ENCODE measurements around the gene TGFB3.

Gene TGFB3

GRCh38 chr14:76019676-76020075 is 37.9 kb upstream of the TGFB3 start:
- H3K4me3 ChIP-seq (ENCODE audit: insufficient read depth, low read length, poor library complexity, severe bottlenecking), result no peak overlapping the region
- no peaks in the 10 kb centered on the region for H3F3A ChIP-seq (ENCODE audit: insufficient read depth)
- H4K20me1 ChIP-seq (ENCODE audit: low read depth, low read length), result no peaks in the 10 kb centered on the region
- TF ChIP-seq, protein P1, sequence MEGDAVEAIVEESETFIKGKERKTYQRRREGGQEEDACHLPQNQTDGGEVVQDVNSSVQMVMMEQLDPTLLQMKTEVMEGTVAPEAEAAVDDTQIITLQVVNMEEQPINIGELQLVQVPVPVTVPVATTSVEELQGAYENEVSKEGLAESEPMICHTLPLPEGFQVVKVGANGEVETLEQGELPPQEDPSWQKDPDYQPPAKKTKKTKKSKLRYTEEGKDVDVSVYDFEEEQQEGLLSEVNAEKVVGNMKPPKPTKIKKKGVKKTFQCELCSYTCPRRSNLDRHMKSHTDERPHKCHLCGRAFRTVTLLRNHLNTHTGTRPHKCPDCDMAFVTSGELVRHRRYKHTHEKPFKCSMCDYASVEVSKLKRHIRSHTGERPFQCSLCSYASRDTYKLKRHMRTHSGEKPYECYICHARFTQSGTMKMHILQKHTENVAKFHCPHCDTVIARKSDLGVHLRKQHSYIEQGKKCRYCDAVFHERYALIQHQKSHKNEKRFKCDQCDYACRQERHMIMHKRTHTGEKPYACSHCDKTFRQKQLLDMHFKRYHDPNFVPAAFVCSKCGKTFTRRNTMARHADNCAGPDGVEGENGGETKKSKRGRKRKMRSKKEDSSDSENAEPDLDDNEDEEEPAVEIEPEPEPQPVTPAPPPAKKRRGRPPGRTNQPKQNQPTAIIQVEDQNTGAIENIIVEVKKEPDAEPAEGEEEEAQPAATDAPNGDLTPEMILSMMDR (IDR thresholded peaks at IDR 0.05; ENCODE audit: insufficient read depth, low read length, poor library complexity, severe bottlenecking), result no peak
- no peak for TF ChIP-seq EZH2phosphoT487 (conservative IDR thresholded peaks at IDR 0.05; ENCODE audit: low read length)
- no peaks in the 10 kb centered on the region for H3K27me3 ChIP-seq (ENCODE audit: low read length)
- no peak overlapping the region for H3K4me2 ChIP-seq (ENCODE audit: low read depth, low read length, poor library complexity, severe bottlenecking)
- no peaks in the 10 kb centered on the region for H3K79me2 ChIP-seq (ENCODE audit: insufficient read depth, low read length)
- H3K9me3 ChIP-seq (ENCODE audit: insufficient read depth, low read length), result no peaks in the 10 kb centered on the region
- no peak overlapping the region for H3K9ac ChIP-seq (ENCODE audit: low read length)
- H3K36me3 ChIP-seq (ENCODE audit: low read length), result no peaks in the 10 kb centered on the region
- H2AFZ ChIP-seq (ENCODE audit: low read depth, low read length, severe bottlenecking), result no peak overlapping the region
- no peaks in the 10 kb centered on the region for H3K9me2 ChIP-seq (replicated peaks; ENCODE audit: insufficient read depth, low read length)
- no peak overlapping the region for H3K27ac ChIP-seq (ENCODE audit: low read depth, low read length)

DNA sequence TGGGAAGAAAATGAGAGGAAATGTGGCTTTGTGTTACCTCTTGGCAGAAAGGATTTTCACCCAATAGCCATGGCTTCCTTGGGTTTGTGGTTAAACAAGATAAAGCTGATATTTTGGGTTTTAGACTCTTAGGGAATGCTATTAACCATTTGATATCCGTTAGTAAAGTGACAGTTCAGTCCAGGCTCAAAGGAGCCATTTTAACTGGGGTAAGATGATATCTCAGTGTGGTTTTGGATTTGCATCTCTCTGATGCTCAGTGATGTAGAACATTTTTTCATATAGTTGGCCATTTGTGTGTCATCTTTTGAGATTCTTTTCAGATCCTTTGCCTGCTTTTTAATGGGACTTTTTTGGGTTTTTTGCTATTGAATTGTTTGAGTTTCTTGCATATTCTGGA is 33.9 kb upstream of the TGFB3 start:
- no peak overlapping the region for H2AFZ ChIP-seq (ENCODE audit: low read depth, low read length, severe bottlenecking)
- no peak for TF ChIP-seq EZH2phosphoT487 (conservative IDR thresholded peaks at IDR 0.05; ENCODE audit: low read length)
- TF ChIP-seq, protein P1 (IDR thresholded peaks at IDR 0.05; ENCODE audit: insufficient read depth, low read length, poor library complexity, severe bottlenecking), result no peak
- H3K9me2 ChIP-seq (replicated peaks; ENCODE audit: insufficient read depth, low read length), result no peaks in the 10 kb centered on the region
- no peak overlapping the region for H3K4me2 ChIP-seq (ENCODE audit: low read depth, low read length, poor library complexity, severe bottlenecking)
- no peaks in the 10 kb centered on the region for H3F3A ChIP-seq (ENCODE audit: insufficient read depth)
- no peaks in the 10 kb centered on the region for H3K36me3 ChIP-seq (ENCODE audit: low read length)
- no peaks in the 10 kb centered on the region for H3K79me2 ChIP-seq (ENCODE audit: insufficient read depth, low read length)
- H3K9me3 ChIP-seq (ENCODE audit: insufficient read depth, low read length), result no peaks in the 10 kb centered on the region
- no peak overlapping the region for H3K9ac ChIP-seq (ENCODE audit: low read length)
- no peak overlapping the region for H3K27ac ChIP-seq (ENCODE audit: low read depth, low read length)
- no peak overlapping the region for H3K4me3 ChIP-seq (ENCODE audit: insufficient read depth, low read length, poor library complexity, severe bottlenecking)
- no peaks in the 10 kb centered on the region for H3K27me3 ChIP-seq (ENCODE audit: low read length)
- no peaks in the 10 kb centered on the region for H4K20me1 ChIP-seq (ENCODE audit: low read depth, low read length)

DNA sequence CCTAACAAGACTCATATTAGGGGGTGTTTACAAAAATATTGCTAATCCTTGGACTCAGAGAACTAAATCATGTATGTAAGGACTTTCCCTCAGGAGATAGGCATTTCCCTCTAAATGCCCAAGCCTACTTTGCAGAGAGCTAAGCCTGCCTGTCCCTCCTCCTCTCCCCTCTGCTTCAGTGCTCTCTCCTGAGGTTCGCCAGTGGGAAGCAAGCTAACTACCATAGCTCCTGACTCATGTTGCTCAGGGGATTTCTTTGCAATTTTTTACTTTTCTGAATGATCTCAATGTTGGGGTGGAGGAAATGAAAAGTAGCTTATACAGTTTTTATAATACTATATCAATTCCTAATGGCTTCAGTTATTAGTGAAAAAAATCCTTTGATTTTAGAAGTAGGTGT is 33.4 kb upstream of the TGFB3 start:
- no peak overlapping the region for H3K4me2 ChIP-seq (ENCODE audit: low read depth, low read length, poor library complexity, severe bottlenecking)
- no peak overlapping the region for H3K9ac ChIP-seq (ENCODE audit: low read length)
- no peak overlapping the region for H2AFZ ChIP-seq (ENCODE audit: low read depth, low read length, severe bottlenecking)
- no peaks in the 10 kb centered on the region for H3K79me2 ChIP-seq (ENCODE audit: insufficient read depth, low read length)
- H3K9me3 ChIP-seq (ENCODE audit: insufficient read depth, low read length), result no peaks in the 10 kb centered on the region
- H4K20me1 ChIP-seq (ENCODE audit: low read depth, low read length), result no peaks in the 10 kb centered on the region
- no peaks in the 10 kb centered on the region for H3K36me3 ChIP-seq (ENCODE audit: low read length)
- H3K27ac ChIP-seq (ENCODE audit: low read depth, low read length), result no peak overlapping the region
- H3K9me2 ChIP-seq (replicated peaks; ENCODE audit: insufficient read depth, low read length), result no peaks in the 10 kb centered on the region
- H3F3A ChIP-seq (ENCODE audit: insufficient read depth), result no peaks in the 10 kb centered on the region
- no peak for TF ChIP-seq EZH2phosphoT487 (conservative IDR thresholded peaks at IDR 0.05; ENCODE audit: low read length)
- TF ChIP-seq, protein P1 (IDR thresholded peaks at IDR 0.05; ENCODE audit: insufficient read depth, low read length, poor library complexity, severe bottlenecking), result no peak
- no peak overlapping the region for H3K4me3 ChIP-seq (ENCODE audit: insufficient read depth, low read length, poor library complexity, severe bottlenecking)
- no peaks in the 10 kb centered on the region for H3K27me3 ChIP-seq (ENCODE audit: low read length)
